K562 (cell line): Measurements from ENCODE around the gene RPL9.

Source experiments
- DIDO1 ChIP-seq: fragments of 450-650 bp; IDR thresholded peaks from 2 replicates; pipeline ENCODE4 v1.6.1; 2016; ENCODE audit warnings: low read depth, missing biosample characterization, missing genetic modification characterization
- KLF6 ChIP-seq: fragments of 250-450 bp; sonication (Bioruptor Pico); IDR thresholded peaks from 2 replicates; pipeline ENCODE4 v1.4.0; 2020; ENCODE audit warnings: mild to moderate bottlenecking, moderate library complexity, borderline replicate concordance
- MEF2A ChIP-seq: IDR thresholded peaks from 2 replicates; pipeline ENCODE4 v1.6.1; 2011; ENCODE audit warnings: low read depth, mild to moderate bottlenecking, low read length, moderate library complexity; ENCODE audit not compliant: control insufficient read depth
- POLR2A ChIP-seq: fragments of 450-650 bp; conservative IDR thresholded peaks from 2 replicates; pipeline ENCODE4 v1.6.1; 2016
- SMAD1 ChIP-seq: fragments of 150-350 bp; IDR thresholded peaks from 2 replicates; pipeline ENCODE4 v1.6.1; 2014; ENCODE audit warnings: low read length, low read depth; ENCODE audit not compliant: partially characterized antibody
- SMC3 ChIP-seq: conservative IDR thresholded peaks from 2 replicates; pipeline ENCODE4 v1.6.1; 2011; ENCODE audit warnings: low read depth, low read length, improper control_type of control experiment; ENCODE audit not compliant: insufficient read depth
- TAL1 ChIP-seq: fragments of 450-650 bp; IDR thresholded peaks from 2 replicates; pipeline ENCODE4 v1.6.1; 2016; ENCODE audit warnings: mild to moderate bottlenecking
- TEAD2 ChIP-seq: fragments of 450-650 bp; IDR thresholded peaks from 2 replicates; pipeline ENCODE4 v1.6.1; 2016; ENCODE audit warnings: missing genetic modification characterization, control low read depth, missing compliant biosample characterization
- ZNF175 ChIP-seq: fragments of 200-800 bp; sonication (Bioruptor generic); IDR thresholded peaks from 2 replicates; pipeline ENCODE4 v1.6.1; 2016; ENCODE audit warnings: low read depth, mild to moderate bottlenecking, missing genetic modification characterization, missing compliant biosample characterization
- ZNF263 ChIP-seq: sonication (generic); formaldehyde crosslinking; IDR thresholded peaks from 2 replicates; pipeline ENCODE4 v1.8.0; 2022; ENCODE audit warnings: mild to moderate bottlenecking, missing genetic modification reagents, borderline replicate concordance
- ZNF274 ChIP-seq: IDR thresholded peaks from 2 replicates; pipeline ENCODE4 v1.6.1; 2011; ENCODE audit warnings: low read depth, mild to moderate bottlenecking, low read length, moderate library complexity, borderline replicate concordance
- ZNF76 ChIP-seq: fragments of 250-450 bp; sonication (Bioruptor Pico); IDR thresholded peaks from 2 replicates; pipeline ENCODE4 v1.4.0; 2020; ENCODE audit warnings: mild to moderate bottlenecking, moderate library complexity, borderline replicate concordance
- TF ChIP-seq, protein P1 (sequence below): sonication (generic); formaldehyde crosslinking; IDR thresholded peaks from 2 replicates; pipeline ENCODE4 v1.9.0; 2022; ENCODE audit warnings: mild to moderate bottlenecking, missing genetic modification reagents
- TF ChIP-seq, protein P2 (sequence below), 3 experiments: IDR thresholded peaks in 2 of 3; conservative IDR thresholded peaks in 1 of 3; 2 replicates each; pipeline ENCODE4 v1.5.1; 2011 to 2012; ENCODE audit warnings: low read length in 3 of 3, mild to moderate bottlenecking in 3 of 3, control low read depth in 2 of 3, improper control_type of control experiment in 1 of 3, inconsistent platforms in 1 of 3, low read depth in 1 of 3, mixed read lengths in 1 of 3, moderate library complexity in 1 of 3; ENCODE audit not compliant: insufficient read depth in 2 of 3

DNA sequence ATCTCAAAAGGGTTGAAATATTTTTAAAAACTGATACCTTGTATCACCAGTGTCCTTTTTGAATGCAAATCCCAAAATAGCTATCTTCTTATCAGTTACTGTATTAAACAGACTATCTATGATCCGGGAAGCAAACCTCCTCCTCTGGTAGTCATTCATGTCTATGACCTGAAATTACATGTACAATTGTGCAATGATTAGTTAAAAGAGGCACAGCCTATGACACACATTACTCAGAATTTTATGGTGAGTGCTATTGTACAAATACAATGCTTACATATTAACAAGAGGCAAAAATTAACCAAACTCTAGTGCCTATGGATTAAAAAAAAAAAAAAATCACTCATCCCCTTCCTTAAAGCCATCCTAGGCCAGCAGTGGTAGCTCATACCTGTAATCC is 46.9 kb upstream of the RPL9 start:
- TF ChIP-seq TAL1: no peak
- TF ChIP-seq POLR2A: no peak
- TF ChIP-seq SMC3: no peak
- TF ChIP-seq, protein P1, sequence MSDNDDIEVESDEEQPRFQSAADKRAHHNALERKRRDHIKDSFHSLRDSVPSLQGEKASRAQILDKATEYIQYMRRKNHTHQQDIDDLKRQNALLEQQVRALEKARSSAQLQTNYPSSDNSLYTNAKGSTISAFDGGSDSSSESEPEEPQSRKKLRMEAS (CRISPR knock-in tag): no peak
- TF ChIP-seq TEAD2 (tag): no peak
- TF ChIP-seq, protein P2, sequence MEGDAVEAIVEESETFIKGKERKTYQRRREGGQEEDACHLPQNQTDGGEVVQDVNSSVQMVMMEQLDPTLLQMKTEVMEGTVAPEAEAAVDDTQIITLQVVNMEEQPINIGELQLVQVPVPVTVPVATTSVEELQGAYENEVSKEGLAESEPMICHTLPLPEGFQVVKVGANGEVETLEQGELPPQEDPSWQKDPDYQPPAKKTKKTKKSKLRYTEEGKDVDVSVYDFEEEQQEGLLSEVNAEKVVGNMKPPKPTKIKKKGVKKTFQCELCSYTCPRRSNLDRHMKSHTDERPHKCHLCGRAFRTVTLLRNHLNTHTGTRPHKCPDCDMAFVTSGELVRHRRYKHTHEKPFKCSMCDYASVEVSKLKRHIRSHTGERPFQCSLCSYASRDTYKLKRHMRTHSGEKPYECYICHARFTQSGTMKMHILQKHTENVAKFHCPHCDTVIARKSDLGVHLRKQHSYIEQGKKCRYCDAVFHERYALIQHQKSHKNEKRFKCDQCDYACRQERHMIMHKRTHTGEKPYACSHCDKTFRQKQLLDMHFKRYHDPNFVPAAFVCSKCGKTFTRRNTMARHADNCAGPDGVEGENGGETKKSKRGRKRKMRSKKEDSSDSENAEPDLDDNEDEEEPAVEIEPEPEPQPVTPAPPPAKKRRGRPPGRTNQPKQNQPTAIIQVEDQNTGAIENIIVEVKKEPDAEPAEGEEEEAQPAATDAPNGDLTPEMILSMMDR (IDR thresholded peaks at IDR 0.05 in 2 of 3, conservative IDR thresholded peaks at IDR 0.05 in 1 of 3; ENCODE audit: insufficient read depth in 2 of 3, low read depth in 1 of 3, low read length in 3 of 3): no peak
- no peak for TF ChIP-seq DIDO1
- TF ChIP-seq KLF6 (CRISPR knock-in tag): no peak
- TF ChIP-seq ZNF263: no peak
- no peak for TF ChIP-seq SMAD1
- TF ChIP-seq ZNF175 (CRISPR knock-in tag): no peak
- no peak for TF ChIP-seq ZNF274
- no peak for TF ChIP-seq ZNF76
- no peak for TF ChIP-seq MEF2A
